Uterus (tissue), 2 donors: ENCODE results near the gene SHISA6.

Experiments
- POLR2A ChIP-seq, 2 donors: fragments of 450-650 bp; IDR thresholded peaks; one replicate each; pipeline ENCODE4 v1.6.1; 2016; ENCODE audit warnings: antibody characterized with exemption in 2 of 2, mild to moderate bottlenecking in 1 of 2, moderate library complexity in 1 of 2
- TF ChIP-seq, protein P1 (sequence below), 4 experiments: fragments of 200-600 bp in 2 of 4; fragments of 450-650 bp in 2 of 4; sonication (generic) in 2 of 4; IDR thresholded peaks; one replicate each; pipeline ENCODE4 v1.5.1; 2016 to 2019; ENCODE audit warnings: antibody characterized with exemption in 4 of 4, mild to moderate bottlenecking in 2 of 4, moderate library complexity in 1 of 4

- TF ChIP-seq, protein P1, sequence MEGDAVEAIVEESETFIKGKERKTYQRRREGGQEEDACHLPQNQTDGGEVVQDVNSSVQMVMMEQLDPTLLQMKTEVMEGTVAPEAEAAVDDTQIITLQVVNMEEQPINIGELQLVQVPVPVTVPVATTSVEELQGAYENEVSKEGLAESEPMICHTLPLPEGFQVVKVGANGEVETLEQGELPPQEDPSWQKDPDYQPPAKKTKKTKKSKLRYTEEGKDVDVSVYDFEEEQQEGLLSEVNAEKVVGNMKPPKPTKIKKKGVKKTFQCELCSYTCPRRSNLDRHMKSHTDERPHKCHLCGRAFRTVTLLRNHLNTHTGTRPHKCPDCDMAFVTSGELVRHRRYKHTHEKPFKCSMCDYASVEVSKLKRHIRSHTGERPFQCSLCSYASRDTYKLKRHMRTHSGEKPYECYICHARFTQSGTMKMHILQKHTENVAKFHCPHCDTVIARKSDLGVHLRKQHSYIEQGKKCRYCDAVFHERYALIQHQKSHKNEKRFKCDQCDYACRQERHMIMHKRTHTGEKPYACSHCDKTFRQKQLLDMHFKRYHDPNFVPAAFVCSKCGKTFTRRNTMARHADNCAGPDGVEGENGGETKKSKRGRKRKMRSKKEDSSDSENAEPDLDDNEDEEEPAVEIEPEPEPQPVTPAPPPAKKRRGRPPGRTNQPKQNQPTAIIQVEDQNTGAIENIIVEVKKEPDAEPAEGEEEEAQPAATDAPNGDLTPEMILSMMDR (IDR thresholded peaks at IDR 0.05): no peak
- no peak for TF ChIP-seq POLR2A (IDR thresholded peaks at IDR 0.05)
Observed at GRCh38 chr17:11285946-11286345, 44.9 kb downstream of the SHISA6 start.
